Islet precursor cell (in vitro differentiated cells): ENCODE data around the gene HOXA13.
A peak's percentile ranks its signal among the peaks of the same experiment; 100 is the strongest.

Experiments
- DNase-seq: peaks from one replicate; pipeline ENCODE4 v3.0.0-alpha.2; 2018

Gene HOXA13

GRCh38 chr7:27146491-27147198 lies 53.2 kb downstream of the HOXA13 start:
- no peak for DNase-seq

DNA sequence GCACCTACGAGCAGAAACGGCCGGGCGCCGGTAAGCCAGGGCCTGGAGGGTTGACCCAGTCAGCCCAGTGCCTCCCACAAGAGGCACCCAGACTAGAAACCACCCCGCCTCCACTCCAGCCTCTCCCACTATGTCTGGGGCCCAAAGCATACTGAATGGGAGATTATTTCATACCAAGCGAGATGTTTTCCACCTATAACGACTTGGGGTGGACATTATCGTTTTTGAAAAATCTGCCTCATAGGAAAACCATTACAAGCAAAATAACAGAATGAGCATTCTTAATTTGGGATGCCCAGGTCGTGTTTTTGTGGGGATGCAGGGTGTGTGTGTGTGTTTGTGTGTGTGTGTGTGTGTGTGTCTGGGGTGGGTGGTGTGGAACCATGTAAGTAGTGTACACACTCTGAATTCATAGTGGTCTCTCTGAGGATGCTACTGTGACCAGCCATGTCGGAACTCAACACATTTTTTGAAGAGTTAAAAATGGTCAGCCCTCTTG lies 53.9 kb downstream of the HOXA13 start:
- no peak for DNase-seq

GRCh38 chr7:27145165-27145913 lies 54.6 kb downstream of the HOXA13 start:
- peak; percentile 58 for DNase-seq

DNA sequence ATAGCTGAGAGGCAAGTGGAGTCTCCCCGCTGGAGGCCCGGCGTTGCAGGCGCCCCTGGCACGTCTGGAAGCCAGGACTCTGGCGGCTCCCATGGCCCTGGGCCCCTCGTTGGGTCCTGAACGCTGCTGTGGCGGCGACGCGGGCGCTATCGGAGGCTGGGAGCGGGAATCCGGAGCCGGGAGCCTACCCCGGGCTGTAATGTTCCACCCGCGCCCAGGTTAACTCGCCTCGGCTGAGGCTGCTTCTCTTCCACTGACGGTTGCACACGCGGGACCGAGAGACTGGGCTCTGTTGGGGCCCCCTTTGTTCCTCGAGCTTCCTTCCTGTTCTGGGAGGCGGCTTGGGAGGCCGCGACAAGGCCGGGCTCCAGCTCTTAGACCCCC lies 55.1 kb downstream of the HOXA13 start:
- DNase-seq, result peak; percentile 56
